Astrocyte (in vitro differentiated cells and primary cell): ENCODE data around the gene CRTC1. TPM values are rescaled to one million over a fixed set of nuclear protein-coding genes. Genes with fewer than 3 reads are reported as not detected.
A peak's percentile ranks its signal among the peaks of the same experiment; 100 is the strongest.

Source experiments
- DNase-seq: peaks from one replicate; pipeline ENCODE4 v3.0.0-alpha.2; 2010; ENCODE audit warnings: low read depth
- FAIRE-seq: peaks from 2 replicates; lab custom pipeline; 2011; peaks lifted over from hg19 to GRCh38; lab: Jason Lieb, UNC
- H2AFZ ChIP-seq: 2 replicates; pipeline ENCODE4 v1.6.0; 2012; ENCODE audit warnings: low read depth, low read length, inconsistent platforms
- H3K27ac ChIP-seq: 2 replicates; pipeline ENCODE4 v1.5.1; 2011; ENCODE audit warnings: low read depth, low read length, inconsistent platforms
- H3K27me3 ChIP-seq: 2 replicates; pipeline ENCODE4 v1.6.0; 2011; ENCODE audit warnings: low read length, inconsistent platforms; ENCODE audit not compliant: insufficient read depth
- H3K36me3 ChIP-seq: 2 replicates; pipeline ENCODE4 v1.5.1; 2011; ENCODE audit warnings: low read length, inconsistent platforms; ENCODE audit not compliant: insufficient read depth
- H3K4me1 ChIP-seq: 2 replicates; pipeline ENCODE4 v1.5.1; 2011; ENCODE audit warnings: low read length, inconsistent platforms; ENCODE audit not compliant: insufficient read depth
- H3K4me2 ChIP-seq: 2 replicates; pipeline ENCODE4 v1.6.0; 2012; ENCODE audit warnings: low read length, inconsistent platforms
- H3K4me3 ChIP-seq: 2 replicates; pipeline ENCODE4 v1.5.1; 2011; ENCODE audit warnings: low read depth, mild to moderate bottlenecking, low read length, inconsistent platforms; ENCODE audit not compliant: insufficient read depth
- H3K79me2 ChIP-seq: 2 replicates; pipeline ENCODE4 v1.6.0; 2012; ENCODE audit warnings: mild to moderate bottlenecking, low read length, inconsistent platforms; ENCODE audit not compliant: insufficient read depth
- H3K9ac ChIP-seq: 2 replicates; pipeline ENCODE4 v1.6.0; 2012; ENCODE audit warnings: mild to moderate bottlenecking, low read length, inconsistent platforms
- H3K9me3 ChIP-seq: 2 replicates; pipeline ENCODE4 v1.5.1; 2012; ENCODE audit warnings: low read depth, mild to moderate bottlenecking, low read length, inconsistent platforms; ENCODE audit not compliant: insufficient read depth
- H4K20me1 ChIP-seq: 2 replicates; pipeline ENCODE4 v1.6.0; 2012; ENCODE audit warnings: low read length, inconsistent platforms; ENCODE audit not compliant: insufficient read depth
- H3K27ac Mint-ChIP-seq: one replicate; pipeline ENCODE4 v1.8.0; 2021; ENCODE audit warnings: mild to moderate bottlenecking, mixed read lengths; ENCODE audit not compliant: unreplicated experiment
- H3K27me3 Mint-ChIP-seq: one replicate; pipeline ENCODE4 v1.8.0; 2021; ENCODE audit warnings: low read depth, mixed read lengths; ENCODE audit not compliant: unreplicated experiment
- H3K36me3 Mint-ChIP-seq: one replicate; pipeline ENCODE4 v1.8.0; 2021; ENCODE audit warnings: low read depth, mixed read lengths; ENCODE audit not compliant: unreplicated experiment
- H3K4me1 Mint-ChIP-seq: one replicate; pipeline ENCODE4 v1.8.0; 2021; ENCODE audit warnings: low read depth, mixed read lengths; ENCODE audit not compliant: unreplicated experiment
- H3K4me3 Mint-ChIP-seq: one replicate; pipeline ENCODE4 v1.8.0; 2021; ENCODE audit warnings: mild to moderate bottlenecking, moderate library complexity, mixed read lengths; ENCODE audit not compliant: unreplicated experiment
- H3K9me3 Mint-ChIP-seq: one replicate; pipeline ENCODE4 v1.8.0; 2021; ENCODE audit warnings: mild to moderate bottlenecking, mixed read lengths; ENCODE audit not compliant: unreplicated experiment
- EZH2 ChIP-seq: IDR thresholded peaks from 2 replicates; pipeline ENCODE4 v1.6.1; 2012; ENCODE audit warnings: mild to moderate bottlenecking, low read length, inconsistent platforms; ENCODE audit not compliant: insufficient read depth
- total RNA-seq: library from RNA; stranded (reverse); gene quantifications from 2 replicates; pipeline ENCODE4 v1.2.1, GENCODE V29; 2021
- TF ChIP-seq, protein P1 (sequence below): IDR thresholded peaks from 2 replicates; pipeline ENCODE4 v1.5.1; 2011; ENCODE audit warnings: low read depth, mild to moderate bottlenecking, inconsistent platforms, low read length, moderate library complexity; ENCODE audit not compliant: insufficient read depth

CRTC1 gene
- total RNA-seq, 1 donor from 2014 or later, result 8.4 TPM

DNA sequence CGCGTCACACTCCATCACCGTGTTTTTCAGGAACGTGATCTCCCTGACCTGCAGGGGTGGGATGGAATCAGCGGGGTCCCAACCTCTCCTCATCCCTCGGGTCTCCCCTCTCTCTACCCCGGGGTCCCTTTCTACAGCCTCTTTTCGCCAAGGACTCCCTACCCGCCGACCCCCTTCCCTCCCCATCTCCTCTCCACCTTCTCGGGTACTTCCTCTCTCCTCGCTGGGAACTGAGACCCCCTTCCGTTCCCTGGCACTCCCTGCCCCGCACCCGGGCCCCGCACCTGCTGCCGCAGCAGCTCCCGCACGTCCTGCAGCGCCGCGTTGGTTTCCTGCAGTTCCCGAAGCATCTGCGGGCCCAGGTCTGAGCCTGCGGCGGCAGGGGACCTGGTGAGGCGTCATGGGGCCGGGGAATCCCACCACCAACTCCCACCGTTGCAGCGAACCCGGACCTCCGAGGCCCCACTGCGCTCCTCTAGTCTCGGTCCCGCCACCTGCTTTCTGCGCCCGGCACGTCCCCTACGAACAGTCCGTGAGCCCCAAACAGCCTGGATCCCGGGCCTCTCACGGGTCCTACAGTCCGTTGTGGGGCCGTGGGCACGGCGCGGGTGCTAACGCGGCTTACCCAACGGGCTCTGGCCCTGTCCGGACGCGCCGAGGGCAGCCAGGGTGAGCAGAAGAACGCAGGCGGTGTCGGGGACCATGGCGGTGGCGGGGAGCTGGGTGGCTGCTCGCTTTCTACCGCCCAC is 107.3 kb downstream of the CRTC1 start, which contains the start of gene COMP:
COMP (minus strand) TSS at position 740 of the 749 bp plus-strand sequence; CDS start at position 704, 36 bp downstream.
- peak; percentile 93 for TF ChIP-seq EZH2
- TF ChIP-seq, protein P1, sequence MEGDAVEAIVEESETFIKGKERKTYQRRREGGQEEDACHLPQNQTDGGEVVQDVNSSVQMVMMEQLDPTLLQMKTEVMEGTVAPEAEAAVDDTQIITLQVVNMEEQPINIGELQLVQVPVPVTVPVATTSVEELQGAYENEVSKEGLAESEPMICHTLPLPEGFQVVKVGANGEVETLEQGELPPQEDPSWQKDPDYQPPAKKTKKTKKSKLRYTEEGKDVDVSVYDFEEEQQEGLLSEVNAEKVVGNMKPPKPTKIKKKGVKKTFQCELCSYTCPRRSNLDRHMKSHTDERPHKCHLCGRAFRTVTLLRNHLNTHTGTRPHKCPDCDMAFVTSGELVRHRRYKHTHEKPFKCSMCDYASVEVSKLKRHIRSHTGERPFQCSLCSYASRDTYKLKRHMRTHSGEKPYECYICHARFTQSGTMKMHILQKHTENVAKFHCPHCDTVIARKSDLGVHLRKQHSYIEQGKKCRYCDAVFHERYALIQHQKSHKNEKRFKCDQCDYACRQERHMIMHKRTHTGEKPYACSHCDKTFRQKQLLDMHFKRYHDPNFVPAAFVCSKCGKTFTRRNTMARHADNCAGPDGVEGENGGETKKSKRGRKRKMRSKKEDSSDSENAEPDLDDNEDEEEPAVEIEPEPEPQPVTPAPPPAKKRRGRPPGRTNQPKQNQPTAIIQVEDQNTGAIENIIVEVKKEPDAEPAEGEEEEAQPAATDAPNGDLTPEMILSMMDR, result no peak
- peaks cover 3% of the 10 kb centered on the region for H3K9me3 ChIP-seq
- peaks cover 68% of the 10 kb centered on the region for H3K27me3 Mint-ChIP-seq
- no peaks in the 10 kb centered on the region for H3K36me3 ChIP-seq
- H3K4me2 ChIP-seq, result peak within 1 kb of the TSS; percentile 58
- H3K27ac ChIP-seq, result no peak within 1 kb of the TSS
- peaks cover 5% of the 10 kb centered on the region for H3K4me1 ChIP-seq
- H3K79me2 ChIP-seq, result no peaks in the 10 kb centered on the region
- DNase-seq (no peak), FAIRE-seq (no peak)
- peaks cover 61% of the 10 kb centered on the region for H3K27me3 ChIP-seq
- H2AFZ ChIP-seq, result no peak within 1 kb of the TSS
- peaks cover 7% of the 10 kb centered on the region for H3K36me3 Mint-ChIP-seq
- H3K4me3 ChIP-seq, result no peak within 1 kb of the TSS
- H3K27ac Mint-ChIP-seq, result peak within 1 kb of the TSS; percentile 69
- H3K4me1 Mint-ChIP-seq, result no peaks in the 10 kb centered on the region
- H3K4me3 Mint-ChIP-seq, result peak within 1 kb of the TSS; percentile 68
- H3K9ac ChIP-seq, result no peak within 1 kb of the TSS
- H3K9me3 Mint-ChIP-seq, result peaks cover 6% of the 10 kb centered on the region
- H4K20me1 ChIP-seq, result peaks cover 8% of the 10 kb centered on the region

DNA sequence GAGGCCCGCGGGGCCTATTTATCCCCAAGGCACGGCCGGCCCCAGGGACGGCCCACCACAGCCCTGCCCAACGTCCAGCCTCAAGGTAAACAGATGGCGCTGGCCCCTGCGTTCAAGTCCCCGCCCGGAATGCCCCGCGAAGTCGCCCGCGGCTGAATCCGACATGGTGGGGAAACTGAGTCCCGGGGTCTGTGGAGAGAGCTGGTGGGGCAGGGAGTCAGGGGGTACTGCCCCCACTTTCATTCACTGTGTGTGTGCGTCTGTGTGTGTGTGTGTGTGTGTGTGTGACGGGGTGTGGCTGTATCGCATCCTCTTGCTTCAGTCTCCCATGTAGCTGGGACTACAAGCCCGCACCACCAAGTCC is 107.8 kb downstream of the CRTC1 start:
- peaks cover 7% of the 10 kb centered on the region for H3K36me3 Mint-ChIP-seq
- peaks cover 9% of the 10 kb centered on the region for H3K4me1 ChIP-seq
- peaks cover 3% of the 10 kb centered on the region for H3K9me3 ChIP-seq
- peaks cover 6% of the 10 kb centered on the region for H3K9me3 Mint-ChIP-seq
- no peak overlapping the region for H3K27ac ChIP-seq
- H3K27me3 ChIP-seq, result peaks cover 56% of the 10 kb centered on the region
- no peak for FAIRE-seq
- peak overlapping the region; percentile 15 for H3K4me2 ChIP-seq
- no peaks in the 10 kb centered on the region for H3K4me1 Mint-ChIP-seq
- H4K20me1 ChIP-seq, result peaks cover 8% of the 10 kb centered on the region
- H3K79me2 ChIP-seq, result no peaks in the 10 kb centered on the region
- H3K27me3 Mint-ChIP-seq, result peaks cover 62% of the 10 kb centered on the region
- H3K9ac ChIP-seq, result no peak overlapping the region
- H2AFZ ChIP-seq, result no peak overlapping the region
- H3K4me3 ChIP-seq, result no peak overlapping the region
- no peak overlapping the region for H3K27ac Mint-ChIP-seq
- no peaks in the 10 kb centered on the region for H3K36me3 ChIP-seq
- no peak for TF ChIP-seq EZH2
- TF ChIP-seq, protein P1, result no peak
- DNase-seq, result no peak
- H3K4me3 Mint-ChIP-seq, result no peak overlapping the region

DNA sequence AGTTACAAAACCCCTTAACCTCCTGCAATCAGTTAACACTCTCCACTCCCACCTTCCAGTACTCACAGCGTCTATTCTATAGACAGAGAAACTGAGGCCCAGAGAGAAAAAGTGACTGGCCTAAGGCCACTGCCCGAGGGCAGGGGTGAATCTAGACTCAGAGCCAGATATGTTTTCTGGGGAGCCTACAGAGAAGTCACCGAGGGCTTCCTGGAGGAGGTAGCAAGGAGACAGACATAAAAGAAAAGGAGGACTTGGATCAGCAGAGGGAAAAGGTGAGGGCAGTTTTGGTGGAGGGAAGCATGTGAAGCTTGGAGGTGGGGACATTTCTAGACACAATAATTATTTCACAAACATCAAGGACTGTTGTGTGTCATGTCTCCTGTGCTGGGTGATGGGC is 109.2 kb downstream of the CRTC1 start:
- Histone ChIP-seq H3K27me3 (peaks cover 50% of the 10 kb centered on the region), H3K4me2 (no peak overlapping the region), H3K36me3 (no peaks in the 10 kb centered on the region), H4K20me1 (peaks cover 8% of the 10 kb centered on the region), H2AFZ (no peak overlapping the region), H3K4me3 (no peak overlapping the region), H3K9ac (no peak overlapping the region), H3K27ac (no peak overlapping the region), H3K9me3 (no peaks in the 10 kb centered on the region), H3K4me1 (peaks cover 9% of the 10 kb centered on the region), H3K79me2 (no peaks in the 10 kb centered on the region)
- Mint-ChIP-seq H3K27ac (no peak overlapping the region), H3K36me3 (peaks cover 5% of the 10 kb centered on the region), H3K27me3 (peaks cover 53% of the 10 kb centered on the region), H3K4me1 (no peaks in the 10 kb centered on the region), H3K4me3 (no peak overlapping the region), H3K9me3 (no peaks in the 10 kb centered on the region)
- FAIRE-seq, result no peak
- TF ChIP-seq, protein P1, result no peak
- TF ChIP-seq EZH2, result no peak
- DNase-seq, result no peak
